B cell (primary cell): ENCODE results near the gene ARHGAP45. TPM values are rescaled to one million over a fixed set of nuclear protein-coding genes. Genes with fewer than 3 reads are reported as not detected.

Experiments
- ATAC-seq: fragments of 200-7000 bp; cut with Tn5 transposase; one replicate; pipeline ENCODE4 v1.10.0; 2021; ENCODE audit warnings: low read depth, mild to moderate bottlenecking, moderate number of reproducible peaks, moderate library complexity
- CTCF ChIA-PET: fragments of 350-600 bp; sonication (Branson Sonifier 250); formaldehyde crosslinking; loops from one replicate; lab custom pipeline; 2021; ENCODE audit warnings: antibody characterized with exemption, inconsistent platforms; lab: Charles Lee
- POLR2A ChIA-PET: fragments of 350-600 bp; sonication (Branson Sonifier 250); formaldehyde crosslinking; loops from one replicate; lab custom pipeline; 2021; ENCODE audit warnings: antibody characterized with exemption; lab: Charles Lee
- DNase-seq: peaks from one replicate; pipeline ENCODE4 v3.0.0; 2013
- H2AFZ ChIP-seq: 2 replicates; pipeline ENCODE4 v1.6.1; 2012; ENCODE audit warnings: mild to moderate bottlenecking, low read depth, low read length; ENCODE audit not compliant: insufficient read depth, poor library complexity, severe bottlenecking
- H3K27ac ChIP-seq, 2 donors: 1 replicate in 1 of 2; 2 replicates in 1 of 2; pipeline ENCODE4 v1.5.1; 2012 to 2013; ENCODE audit warnings: low read length in 2 of 2, mild to moderate bottlenecking in 2 of 2, moderate library complexity in 1 of 2
- H3K27me3 ChIP-seq, 4 experiments: fragments of 200-600 bp in 1 of 4; sonication (generic) in 1 of 4; replicated peaks in 1 of 4; 1 replicate in 2 of 4; 2 replicates in 2 of 4; pipeline versions ENCODE4 v1.6.1 to v1.7.0; 2013 to 2016; ENCODE audit warnings: low read length in 3 of 4, mild to moderate bottlenecking in 2 of 4, mixed read lengths in 1 of 4, moderate library complexity in 1 of 4; ENCODE audit not compliant: insufficient read depth in 4 of 4, control insufficient read depth in 3 of 4; ENCODE audit errors: control extremely low read depth in 1 of 4
- H3K36me3 ChIP-seq, 2 experiments: replicated peaks in 1 of 2; 1 replicate in 1 of 2; 2 replicates in 1 of 2; pipeline versions ENCODE4 v1.6.1 to v1.7.1; 2013; ENCODE audit warnings: low read length in 1 of 2; ENCODE audit not compliant: insufficient read depth in 2 of 2, control insufficient read depth in 1 of 2; ENCODE audit errors: control extremely low read depth in 1 of 2, extremely low read depth in 1 of 2
- H3K4me1 ChIP-seq, 2 donors: fragments of 200-600 bp in 1 of 2; sonication (generic) in 1 of 2; 1 replicate in 1 of 2; 2 replicates in 1 of 2; pipeline versions ENCODE4 v1.5.1 to v1.6.1; 2013 to 2017; ENCODE audit warnings: low read length in 2 of 2; ENCODE audit not compliant: control insufficient read depth in 2 of 2, insufficient read depth in 2 of 2
- H3K4me2 ChIP-seq: replicated peaks from 2 replicates; pipeline ENCODE3; 2012; ENCODE audit warnings: mild to moderate bottlenecking, low read depth, low read length; ENCODE audit not compliant: poor library complexity, severe bottlenecking
- H3K4me3 ChIP-seq, 5 experiments: fragments of 200-600 bp in 1 of 5; sonication (generic) in 1 of 5; 1 replicate in 3 of 5; 2 replicates in 2 of 5; pipeline versions ENCODE4 v1.5.1 to v1.7.0; 2011 to 2016; ENCODE audit warnings: low read length in 4 of 5, mild to moderate bottlenecking in 4 of 5, low read depth in 2 of 5, control low read depth in 1 of 5, moderate library complexity in 1 of 5; ENCODE audit not compliant: insufficient read depth in 1 of 5; ENCODE audit errors: control extremely low read depth in 1 of 5, extremely low read depth in 1 of 5
- H3K79me2 ChIP-seq: fragments of 200-600 bp; sonication (generic); one replicate; pipeline ENCODE4 v1.6.0; 2016; ENCODE audit warnings: low read length; ENCODE audit not compliant: control insufficient read depth, insufficient read depth
- H3K9ac ChIP-seq: fragments of 200-600 bp; sonication (generic); 2 replicates; pipeline ENCODE4 v1.6.1; 2017; ENCODE audit warnings: mild to moderate bottlenecking, low read length, moderate library complexity
- H3K9me3 ChIP-seq, 3 donors: one replicate each; pipeline versions ENCODE4 v1.6.1 to v1.7.1; 2013; ENCODE audit warnings: low read length in 2 of 3; ENCODE audit not compliant: control insufficient read depth in 2 of 3, insufficient read depth in 1 of 3; ENCODE audit errors: control extremely low read depth in 1 of 3
- H4K20me1 ChIP-seq: 2 replicates; pipeline ENCODE4 v1.6.0; 2012; ENCODE audit warnings: mild to moderate bottlenecking, low read length; ENCODE audit not compliant: insufficient read depth, control insufficient read depth, poor library complexity, severe bottlenecking
- H3K27ac Mint-ChIP-seq: one replicate; pipeline ENCODE4 v1.8.0; 2021; ENCODE audit warnings: mixed read lengths
- H3K27me3 Mint-ChIP-seq: one replicate; pipeline ENCODE4 v1.8.0; 2021; ENCODE audit warnings: mixed read lengths
- H3K4me1 Mint-ChIP-seq: one replicate; pipeline ENCODE4 v1.8.0; 2021; ENCODE audit warnings: mixed read lengths
- H3K4me3 Mint-ChIP-seq: one replicate; pipeline ENCODE4 v1.8.0; 2021; ENCODE audit warnings: mixed read lengths
- H3K9me3 Mint-ChIP-seq: one replicate; pipeline ENCODE4 v1.8.0; 2022; ENCODE audit warnings: mixed read lengths; ENCODE audit not compliant: insufficient read depth
- CTCF ChIP-seq: fragments of 200-600 bp; IDR thresholded peaks from one replicate; pipeline ENCODE4 v1.8.0; 2022; ENCODE audit warnings: antibody characterized with exemption, mild to moderate bottlenecking
- EZH2 ChIP-seq: IDR thresholded peaks from 2 replicates; pipeline ENCODE4 v1.6.1; 2012; ENCODE audit warnings: borderline replicate concordance, low read depth, mild to moderate bottlenecking, moderate library complexity, low read length; ENCODE audit not compliant: insufficient read depth, poor library complexity, severe bottlenecking
- WGBS: methylation state at CpG from one replicate; pipeline ENCODE4 v1.1.5; 2013; ENCODE audit warnings: missing lambda C conversion rate; ENCODE audit not compliant: insufficient coverage; 5-methylcytosine and 5-hydroxymethylcytosine counted together
- intact Hi-C: fragments of 100-400 bp; cut with micrococcal nuclease; formaldehyde crosslinking; loops from one replicate; pipeline ENCODE4 v1.10.0; 2022
- polyA plus RNA-seq: library from polyadenylated mRNA; depleted of rRNA; stranded (reverse); fragments of >200 nt; gene quantifications from 2 replicates; pipeline ENCODE4 v1.2.3, GENCODE V29; 2012
- total RNA-seq, 2 donors: library from RNA; stranded (reverse); fragments of 120-200 nt in 1 of 2; gene quantifications; 1 replicate in 1 of 2; 2 replicates in 1 of 2; pipeline versions ENCODE4 v1.2.3 to v1.2.4, GENCODE V29; 2013 to 2022

Gene ARHGAP45
- total and polyA plus RNA-seq, 2 donors (not counting 1 experiment from before 2014, with no cell fraction given): 488 to 490 TPM

DNA sequence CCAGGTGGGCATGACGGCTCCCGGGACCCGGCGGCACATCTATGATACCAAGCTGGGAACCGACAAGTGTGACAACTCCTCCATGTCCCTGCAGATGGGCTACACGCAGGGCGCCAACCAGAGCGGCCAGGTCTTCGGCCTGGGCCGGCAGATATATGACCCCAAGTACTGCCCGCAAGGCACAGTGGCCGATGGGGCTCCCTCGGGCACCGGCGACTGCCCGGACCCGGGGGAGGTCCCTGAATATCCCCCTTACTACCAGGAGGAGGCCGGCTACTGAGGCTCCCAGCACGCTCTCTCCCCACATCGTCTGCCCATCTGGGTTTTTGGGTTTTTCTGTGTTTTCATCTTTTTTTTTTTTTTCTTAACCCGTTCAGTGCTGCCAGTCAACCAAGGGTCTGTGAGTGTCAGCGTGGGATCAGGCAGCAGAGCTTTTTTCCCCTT is 29.3 kb upstream of the ARHGAP45 start:
- POLR2A ChIA-PET: interaction anchor here (0.5 to 6.8 kb wide), 12 partner anchors 10 to 628 kb away, joined by 3 to 91 read pairs (median 4); partner anchors contain the start of genes ARHGAP45, CNN2, RNU6-2 and TMEM259
- Histone ChIP-seq H3K9ac (peak overlapping the region; percentile 5), H4K20me1 (peaks cover 51% of the 10 kb centered on the region), H3K27ac (peak overlapping the region; percentile 81 to 92), H3K4me2 (peak overlapping the region; percentile 92), H3K4me1 (peaks cover 39 to 66% of the 10 kb centered on the region in 2 donors), H2AFZ (no peak overlapping the region), H3K4me3 (peak overlapping the region in 3 of 5 experiments; percentile 32 to 44 (median 33)), H3K36me3 (peaks cover 0 to 41% of the 10 kb centered on the region in 2 experiments), H3K9me3 (no peaks in the 10 kb centered on the region), H3K79me2 (peaks cover 35% of the 10 kb centered on the region), H3K27me3 (no peaks in the 10 kb centered on the region)
- intact Hi-C loops: loop anchor here (2.0 kb wide), 3 partner anchors 31 to 57 kb away; partner anchors contain the start of gene POLR2E
- Mint-ChIP-seq H3K27ac (peak overlapping the region; percentile 99), H3K27me3 (no peaks in the 10 kb centered on the region), H3K4me3 (peak overlapping the region; percentile 87), H3K9me3 (no peaks in the 10 kb centered on the region), H3K4me1 (peaks cover 51% of the 10 kb centered on the region)
- 19% methylated on average over 15 of the region's 22 CpGs for WGBS
- TF ChIP-seq CTCF: no peak
- TF ChIP-seq EZH2: no peak
- CTCF ChIA-PET: interaction anchor here (0.6 to 4.5 kb wide), 12 partner anchors 9 to 207 kb away, joined by 3 to 35 read pairs (median 4); partner anchors contain the start of genes ARHGAP45, CNN2, GPX4 and RNU6-2
- ATAC-seq: peak; percentile 0
- no peak for DNase-seq
